CMK (cell line): ENCODE data around the gene BPIFA2.

ENCODE experiments used
- DNase-seq: peaks from one replicate; pipeline ENCODE4 v3.0.0-alpha.2; 2010; ENCODE audit warnings: low read depth

BPIFA2 gene

DNA sequence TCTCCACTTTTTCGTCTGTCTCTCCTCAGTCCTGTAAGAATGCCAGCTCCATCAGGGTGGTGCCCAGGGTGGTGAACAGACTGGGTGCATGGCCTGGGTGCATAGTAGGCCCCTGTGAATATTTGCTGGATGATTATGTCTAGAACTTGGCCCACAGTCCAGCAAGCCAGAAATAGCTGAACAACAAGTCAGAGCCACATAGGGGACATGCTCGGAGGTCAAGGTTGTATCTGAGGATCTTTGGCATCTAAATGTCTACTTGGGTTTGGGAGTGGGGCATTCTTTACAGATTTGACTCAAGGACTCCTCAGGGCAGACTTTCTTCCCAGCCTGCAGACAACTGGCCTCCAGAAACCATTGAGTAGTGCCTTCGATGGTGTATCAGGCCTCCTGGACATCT is 31.1 kb downstream of the BPIFA2 start:
- DNase-seq, result no peak

DNA sequence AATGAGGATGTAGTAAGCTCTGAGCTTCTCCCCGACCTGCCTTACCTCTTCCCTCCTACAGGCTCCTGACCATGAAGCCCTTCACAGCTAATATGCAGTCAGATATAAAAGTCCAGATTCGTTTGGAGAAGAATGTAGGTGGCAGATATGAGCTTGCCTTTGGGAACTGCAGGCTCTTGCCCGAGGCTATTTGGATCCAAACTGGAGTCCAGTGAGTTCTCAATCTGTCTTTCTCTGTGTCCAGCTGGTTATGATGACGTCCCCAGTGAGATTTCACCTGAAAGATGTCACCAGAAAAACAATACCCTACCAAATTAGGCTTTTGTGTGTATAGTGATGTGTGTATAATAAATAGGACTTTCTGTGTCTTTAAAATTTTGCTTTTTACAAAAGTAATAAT is 34.5 kb downstream of the BPIFA2 start:
- DNase-seq, result no peak

DNA sequence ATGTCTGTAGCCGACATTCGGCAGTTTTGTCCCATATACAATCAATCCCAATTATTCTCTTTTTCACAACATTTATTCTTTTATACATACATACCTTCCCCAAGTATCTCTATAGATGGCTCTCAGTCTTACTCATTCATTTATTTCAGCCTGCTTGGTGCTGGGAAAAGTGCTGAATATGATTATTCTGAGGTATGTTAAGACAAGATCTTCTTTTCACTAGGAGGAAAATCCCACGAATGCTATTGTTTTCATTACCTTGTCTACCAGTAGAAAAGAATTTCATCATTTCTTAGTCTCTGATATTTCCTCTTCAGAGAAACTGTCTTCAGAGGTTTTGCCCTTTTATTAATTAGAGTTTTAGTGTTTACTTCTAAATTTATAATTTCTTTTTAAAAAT is 35.5 kb downstream of the BPIFA2 start:
- DNase-seq, result no peak

DNA sequence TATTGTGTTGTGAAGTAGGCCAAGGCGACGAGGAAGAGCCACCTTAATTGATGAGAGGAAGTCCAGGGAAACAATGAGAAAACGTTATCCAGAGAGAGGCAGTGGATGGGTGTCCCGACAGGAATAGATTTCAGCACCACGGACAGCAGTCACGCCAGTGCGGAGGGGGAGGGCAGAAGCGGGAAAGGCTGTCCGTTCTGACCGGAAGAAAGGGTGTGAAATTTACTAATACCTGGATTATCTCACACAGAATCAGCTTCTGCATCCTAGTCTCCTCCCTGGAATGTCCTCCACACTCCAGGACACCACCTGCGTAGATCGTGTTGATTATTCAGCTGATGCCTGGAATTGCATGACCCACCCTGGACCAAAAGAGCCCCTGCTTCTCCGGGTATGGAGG is 41.8 kb downstream of the BPIFA2 start:
- no peak for DNase-seq

DNA sequence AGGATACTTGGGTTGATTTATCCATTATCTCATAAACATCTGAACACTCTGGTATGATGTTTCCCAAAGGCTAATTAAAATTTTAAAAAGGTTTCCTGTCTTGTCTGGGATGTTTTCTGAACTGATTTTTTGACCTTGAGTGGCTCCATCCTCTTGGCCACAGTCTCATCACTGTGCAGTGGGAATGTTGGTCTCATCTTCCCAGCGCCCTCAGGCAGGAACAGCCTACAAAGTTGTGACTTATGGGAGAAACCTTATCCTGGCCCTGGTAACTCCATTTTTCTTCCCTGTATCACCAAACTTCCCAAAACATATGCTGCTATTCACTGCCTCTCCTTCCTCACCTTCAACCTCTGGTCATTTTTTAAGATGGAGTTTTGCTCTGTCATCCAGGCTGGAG is 42.4 kb downstream of the BPIFA2 start:
- DNase-seq, result no peak

DNA sequence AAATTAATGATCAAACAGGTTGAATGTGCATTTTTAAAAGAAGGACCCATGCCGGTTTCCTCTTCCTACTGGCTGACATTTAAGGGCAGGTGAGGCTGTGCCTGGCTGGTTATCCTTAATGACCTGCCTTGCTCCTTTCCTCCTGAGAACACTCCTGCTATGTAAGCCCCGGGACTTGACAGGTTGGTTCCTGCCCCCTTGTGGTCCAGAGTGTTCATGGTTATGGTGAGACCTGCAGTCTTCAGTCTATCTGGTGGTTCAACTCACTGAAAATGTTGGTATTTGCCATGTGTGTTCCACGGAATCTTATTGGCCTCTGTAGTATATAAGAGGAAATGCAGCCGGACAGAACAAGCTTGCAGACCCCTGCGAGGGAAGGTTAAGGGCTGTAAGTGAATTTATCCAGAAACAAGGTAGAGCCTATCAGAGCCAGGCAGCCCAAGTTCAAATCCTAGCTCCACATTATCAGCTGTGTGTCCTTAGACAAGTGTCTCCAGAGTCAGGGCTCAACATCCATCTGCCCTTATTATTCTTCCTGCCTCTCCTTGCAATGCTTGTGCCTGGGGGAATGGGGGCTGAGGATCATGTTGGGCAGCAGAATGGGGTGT is 44.0 kb downstream of the BPIFA2 start:
- peak; percentile 18 for DNase-seq

DNA sequence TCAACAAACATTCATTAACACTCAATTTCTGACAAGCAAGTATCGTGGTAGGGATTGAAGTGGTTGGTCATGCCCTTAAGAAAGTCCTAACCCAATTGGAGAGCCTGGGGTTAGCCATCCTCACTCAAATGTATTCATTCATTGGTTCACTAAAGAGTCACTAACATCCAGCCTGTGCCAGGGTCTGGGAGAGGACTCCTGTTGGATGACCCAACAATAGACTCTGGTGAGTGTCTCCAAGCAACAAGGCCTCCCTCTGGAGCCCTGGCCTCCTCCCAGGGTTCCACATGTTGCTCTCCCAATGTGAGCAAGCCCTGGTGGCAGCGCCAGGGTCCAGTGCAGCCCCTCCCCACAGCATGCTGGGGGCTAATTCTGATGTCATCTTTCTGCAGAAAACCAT is 49.1 kb downstream of the BPIFA2 start, which contains the start of gene BPIFA3:
TSS of gene BPIFA3 (plus strand) at position 301 of the 400 bp plus-strand sequence. CDS start 185 bp downstream, outside the sequence.
- no peak for DNase-seq

DNA sequence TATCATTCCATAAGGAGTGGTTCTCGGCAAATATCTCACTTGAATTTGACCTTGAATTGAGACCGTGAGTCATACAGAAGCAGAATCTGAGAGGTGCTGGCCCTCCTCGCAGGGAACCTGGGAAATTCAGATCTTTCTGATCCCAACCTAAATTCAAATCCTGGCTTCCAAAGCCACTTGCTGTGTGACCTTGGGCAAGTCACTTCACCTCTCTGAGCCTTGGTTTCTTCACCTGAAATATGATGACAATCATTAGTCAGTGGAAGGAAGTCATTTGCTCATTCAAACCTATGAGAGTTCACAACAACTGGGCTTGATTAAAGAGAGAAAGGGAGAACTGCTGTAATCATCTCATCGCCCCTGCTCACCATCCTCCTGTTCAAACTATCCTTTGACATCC is 56.4 kb downstream of the BPIFA2 start:
- DNase-seq, result no peak

DNA sequence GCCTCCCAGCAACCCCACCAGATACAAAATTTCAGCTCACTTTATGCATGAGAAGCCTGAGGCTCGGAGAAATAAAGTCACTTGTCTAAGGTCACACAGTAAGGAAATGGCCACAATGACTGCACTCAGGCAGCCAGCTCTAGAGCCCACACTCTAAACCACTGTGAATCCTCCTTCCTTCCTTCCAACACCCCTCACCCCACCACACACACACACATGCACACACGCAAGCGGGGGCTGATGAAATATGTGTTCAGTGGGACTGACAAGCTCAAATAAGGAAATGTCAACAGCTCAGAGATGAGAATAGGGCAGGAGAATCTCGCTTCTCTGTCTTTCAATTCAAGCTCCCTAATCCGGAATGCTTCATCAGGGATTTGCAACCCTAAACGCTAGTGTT is 61.9 kb downstream of the BPIFA2 start:
- DNase-seq, result no peak
